HG03103 (cell line): ENCODE measurements around the gene TNFAIP8L2.

Source experiments
- ATAC-seq: cut with Tn5 transposase; IDR thresholded peaks from one replicate; pipeline ENCODE4 v1.9.1; 2021; ENCODE audit warnings: low read depth; ENCODE audit not compliant: unreplicated experiment

Gene TNFAIP8L2

DNA sequence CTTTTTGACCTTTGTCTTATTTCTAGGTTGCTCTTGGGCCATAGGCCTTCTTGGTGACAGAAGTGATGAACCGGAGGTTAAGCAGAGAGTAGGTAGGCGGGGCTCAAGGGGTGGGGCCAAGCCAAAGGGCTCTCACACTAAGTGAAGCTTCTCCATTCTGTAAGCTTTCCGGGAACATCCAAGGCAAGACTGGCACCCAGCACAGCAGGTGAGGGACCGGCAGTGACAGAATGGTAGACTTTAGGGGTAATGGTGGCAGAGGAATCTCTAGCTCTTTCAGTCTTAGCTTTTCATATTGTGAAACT, at the start of gene TNFAIP8L2:
TSS of gene TNFAIP8L2 (plus strand) at position 135 of the 305 bp plus-strand sequence. CDS start 2,049 bp downstream, outside the sequence.
- no peak for ATAC-seq

DNA sequence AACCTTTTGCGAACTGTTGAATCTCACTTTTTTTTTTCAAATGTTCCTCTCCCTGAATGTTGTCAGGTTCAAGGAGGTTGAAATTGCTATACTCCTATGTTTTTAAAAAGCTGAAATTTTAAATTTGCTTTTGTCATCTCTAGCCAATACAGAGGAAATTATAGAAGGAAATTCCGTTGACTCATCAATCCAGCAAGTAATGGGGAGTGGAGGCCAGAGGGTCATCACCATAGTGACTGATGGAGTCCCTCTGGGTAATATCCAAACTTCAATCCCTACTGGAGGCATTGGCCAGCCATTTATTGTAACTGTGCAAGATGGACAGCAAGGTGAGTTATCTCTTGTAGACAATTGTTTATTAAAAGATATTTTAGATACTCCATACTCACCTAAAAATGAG, 49.6 kb upstream of the TNFAIP8L2 start:
- no peak for ATAC-seq

DNA sequence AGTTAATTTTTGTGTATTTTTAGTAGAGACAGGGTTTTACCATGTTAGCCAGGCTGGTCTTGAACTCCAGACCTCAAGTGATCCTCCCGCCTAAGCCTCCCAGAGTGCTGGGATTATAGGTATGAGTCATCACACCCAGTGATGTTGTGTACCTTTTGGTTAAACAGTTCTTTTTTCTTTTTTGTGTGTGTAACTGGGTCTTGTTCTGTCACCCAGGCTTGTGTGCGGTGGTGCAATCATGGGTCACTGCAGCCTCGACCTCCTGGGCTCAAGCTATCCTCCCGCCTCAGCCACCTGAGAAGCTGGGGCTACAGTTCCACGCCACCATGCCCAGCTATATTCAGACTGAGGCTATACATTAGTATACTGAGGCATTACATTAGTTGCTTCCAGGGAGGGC, 48.1 kb upstream of the TNFAIP8L2 start:
- no peak for ATAC-seq

DNA sequence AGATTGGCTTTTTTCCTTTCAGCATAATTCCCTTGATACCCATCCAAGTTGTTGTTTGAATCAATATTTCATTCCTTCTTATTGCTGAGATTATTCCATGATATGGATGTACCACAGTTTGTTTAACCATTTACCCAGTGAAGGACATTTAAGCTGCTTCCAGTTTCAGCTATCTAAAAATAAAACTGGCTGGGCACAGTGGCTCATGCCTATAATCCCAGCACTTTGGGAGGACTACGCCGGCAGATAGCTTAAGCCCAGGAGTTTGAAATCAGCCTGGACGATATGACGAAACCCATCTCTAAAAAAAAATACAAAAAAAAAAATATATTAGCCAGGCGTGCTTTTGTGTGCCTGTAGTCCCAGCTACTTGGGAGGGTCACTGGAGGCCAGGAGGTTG, 42.6 kb upstream of the TNFAIP8L2 start:
- no peak for ATAC-seq

DNA sequence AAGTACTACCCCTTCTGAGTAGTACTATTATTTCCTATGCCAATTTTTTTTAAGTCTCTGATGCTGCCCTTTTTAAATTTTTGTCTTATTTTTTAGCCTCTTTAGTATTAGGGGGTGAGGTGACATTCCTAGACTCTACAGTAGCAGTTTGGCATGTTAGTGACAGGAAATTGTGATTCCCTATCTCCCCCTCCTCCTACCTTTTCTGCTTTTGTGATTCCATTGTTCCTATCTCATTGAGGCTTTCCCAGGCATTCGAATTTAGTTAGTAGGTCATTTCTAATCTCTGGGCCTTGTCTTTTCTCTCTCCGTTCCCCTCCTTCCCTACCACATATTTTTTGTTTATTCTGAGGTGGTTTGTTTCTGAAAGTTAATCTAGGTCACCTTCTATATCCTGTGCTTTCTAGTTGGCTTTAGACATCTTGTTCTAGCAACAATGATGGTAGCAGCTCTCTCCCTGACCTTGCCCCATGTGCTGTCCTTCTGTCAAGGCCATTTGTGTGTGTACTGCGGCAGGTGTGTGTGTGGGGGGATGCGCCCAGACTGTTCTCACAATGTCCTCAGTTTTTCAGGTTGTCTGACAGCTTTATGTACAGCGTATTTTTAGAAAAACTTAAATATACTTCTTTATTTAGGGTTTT, 31.6 kb upstream of the TNFAIP8L2 start:
- no peak for ATAC-seq

DNA sequence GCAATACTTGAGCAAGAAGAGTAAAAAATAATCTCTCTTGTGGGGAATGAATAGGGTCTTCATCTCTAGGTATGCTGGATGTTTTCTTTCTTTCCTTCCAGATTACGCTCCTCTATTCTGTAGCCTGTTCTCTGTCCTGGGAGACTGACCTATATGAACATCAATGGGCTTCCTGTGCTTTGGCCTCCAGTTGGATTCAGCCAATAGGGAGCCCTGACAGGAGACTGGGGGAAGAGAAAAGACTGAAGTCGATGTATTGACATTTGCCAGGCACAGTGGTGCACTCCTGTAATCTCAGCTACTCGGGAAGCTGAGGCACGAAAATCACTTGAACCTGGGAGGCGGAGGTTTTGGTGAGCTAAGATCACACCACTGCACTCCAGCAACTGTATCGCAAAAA, 27.6 kb upstream of the TNFAIP8L2 start:
- ATAC-seq = no peak

DNA sequence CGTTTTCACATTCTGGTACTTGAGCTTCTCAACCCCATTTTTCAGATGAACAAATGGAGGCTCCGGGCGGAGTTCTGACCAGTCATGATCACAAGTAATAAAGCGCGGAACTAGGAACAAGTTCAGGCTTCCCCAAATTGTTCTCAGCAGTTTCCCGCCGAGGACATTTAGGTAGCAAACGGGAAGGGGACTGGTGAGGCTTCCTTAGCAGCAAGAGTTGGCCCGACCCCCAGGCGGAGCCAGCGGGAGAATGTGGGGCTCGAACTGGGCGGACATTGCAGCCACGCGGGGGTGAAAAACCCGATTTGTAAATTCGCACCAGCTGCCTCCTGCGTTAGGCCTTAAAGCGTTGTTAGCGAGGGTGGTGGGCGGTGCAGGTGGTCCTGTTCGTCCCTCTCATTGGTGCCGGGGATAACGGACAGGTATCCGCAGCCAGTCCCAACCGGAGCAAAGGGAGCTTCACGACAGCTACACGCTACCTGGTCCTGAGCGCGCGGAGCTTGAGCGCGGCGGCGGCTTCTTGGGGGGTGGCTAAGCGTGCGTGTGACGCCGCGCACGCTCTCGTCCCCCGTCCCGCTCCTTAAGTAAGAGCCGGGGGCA, 25.4 kb upstream of the TNFAIP8L2 start:
- peak; percentile 70 for ATAC-seq

DNA sequence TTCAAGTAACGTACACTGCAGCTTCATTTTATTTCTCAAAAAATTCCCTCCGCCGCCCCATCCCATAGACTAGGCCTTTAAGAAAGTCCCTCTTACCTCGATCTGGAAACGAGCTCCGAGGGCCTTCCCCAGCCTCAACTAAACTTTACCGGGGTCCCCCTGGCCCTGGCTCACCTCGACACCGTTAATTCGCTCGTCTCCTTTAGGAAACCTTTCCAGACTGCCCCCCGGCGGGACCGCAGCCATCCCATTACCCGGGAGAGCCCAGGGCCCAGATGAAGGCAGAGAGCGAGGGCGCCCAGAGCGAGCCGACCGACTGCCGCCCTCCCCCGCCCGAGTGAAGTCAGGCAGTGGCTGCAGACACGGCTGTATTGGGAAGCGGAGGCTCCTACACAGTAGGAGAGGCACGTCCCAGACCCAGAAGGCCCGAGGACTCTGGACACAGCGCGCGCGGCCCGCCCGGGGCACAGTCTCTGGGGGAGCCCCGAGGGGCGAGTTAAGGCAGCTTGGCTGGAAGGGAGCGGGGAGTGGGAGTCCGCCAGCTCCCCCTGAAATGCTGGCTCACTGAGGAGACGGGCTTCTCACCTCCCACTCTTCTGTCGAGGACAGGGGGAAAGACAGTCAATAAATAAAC, 24.6 kb upstream of the TNFAIP8L2 start:
- no peak for ATAC-seq

DNA sequence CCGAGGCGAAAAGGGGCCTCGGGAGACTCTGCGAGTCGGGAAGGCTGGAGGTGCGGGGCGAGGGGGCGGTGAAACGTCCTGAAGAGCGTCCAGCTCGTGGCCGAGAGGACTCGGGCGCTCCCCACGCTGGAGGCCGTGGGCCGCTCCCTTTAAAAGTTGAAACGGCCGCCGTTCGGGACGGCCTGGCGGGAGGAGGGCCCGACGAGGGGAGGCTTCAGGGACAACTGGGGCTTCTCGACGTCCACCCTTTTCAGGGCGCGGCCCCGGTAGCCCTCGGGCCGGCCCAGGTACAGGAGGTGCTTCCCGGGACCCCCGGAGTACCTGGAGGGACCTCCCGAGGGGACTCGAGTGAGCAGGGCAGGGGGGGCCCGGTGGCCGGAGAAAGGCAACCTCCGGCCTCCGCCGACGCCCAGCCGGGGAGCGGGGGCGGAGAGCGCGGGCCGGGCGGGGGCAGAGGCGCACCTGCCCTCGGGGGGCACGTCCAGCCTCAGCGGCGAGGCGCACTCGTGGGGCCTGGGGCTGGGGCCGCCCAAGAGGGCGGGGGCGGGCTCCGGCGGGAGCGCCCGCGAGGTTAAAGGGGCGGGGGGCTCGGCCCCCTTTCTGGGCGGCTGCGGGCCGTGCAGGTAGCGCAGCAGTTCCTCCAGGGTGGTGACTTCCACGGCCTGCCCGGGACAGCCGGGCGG, 24.0 kb upstream of the TNFAIP8L2 start:
- no peak for ATAC-seq

DNA sequence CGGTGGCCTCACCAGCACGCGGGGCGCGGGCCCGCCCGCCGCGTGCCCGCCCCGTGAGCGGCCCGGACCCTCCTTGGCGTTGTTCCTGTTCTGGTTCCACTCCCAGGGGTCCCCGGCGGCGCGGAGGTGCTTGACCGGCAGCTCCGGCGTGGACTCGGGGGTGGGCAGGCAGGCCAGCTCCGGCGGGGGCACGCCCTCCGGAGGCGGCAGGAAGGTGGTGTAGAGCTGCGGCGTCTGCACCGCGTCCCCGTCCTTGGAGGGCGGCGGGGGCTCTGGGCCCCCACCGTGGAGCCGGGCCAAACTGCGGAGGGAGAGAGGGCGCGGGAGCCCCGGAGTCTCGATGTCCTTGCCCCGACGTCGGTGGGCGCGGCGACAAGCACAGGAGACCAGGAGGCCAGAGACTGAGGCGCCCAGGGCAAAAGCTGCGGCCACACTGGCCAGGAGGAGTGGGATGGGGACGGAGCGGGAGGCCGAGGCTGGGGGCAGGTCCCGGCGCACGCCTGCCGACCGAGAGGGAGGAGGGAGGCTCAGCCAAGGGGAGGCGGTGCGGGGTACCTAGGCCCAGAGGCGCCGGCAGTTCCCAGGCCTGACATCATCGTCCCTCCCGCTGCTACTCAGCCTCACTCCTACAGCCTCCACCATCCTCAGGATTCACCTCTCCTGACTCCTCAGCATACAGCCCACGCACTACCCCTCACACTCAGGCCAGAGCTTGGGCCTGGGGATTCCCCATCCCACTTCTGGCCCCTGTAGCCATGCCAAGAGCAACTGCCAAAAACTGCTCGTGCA, 23.2 kb upstream of the TNFAIP8L2 start:
- ATAC-seq = no peak

DNA sequence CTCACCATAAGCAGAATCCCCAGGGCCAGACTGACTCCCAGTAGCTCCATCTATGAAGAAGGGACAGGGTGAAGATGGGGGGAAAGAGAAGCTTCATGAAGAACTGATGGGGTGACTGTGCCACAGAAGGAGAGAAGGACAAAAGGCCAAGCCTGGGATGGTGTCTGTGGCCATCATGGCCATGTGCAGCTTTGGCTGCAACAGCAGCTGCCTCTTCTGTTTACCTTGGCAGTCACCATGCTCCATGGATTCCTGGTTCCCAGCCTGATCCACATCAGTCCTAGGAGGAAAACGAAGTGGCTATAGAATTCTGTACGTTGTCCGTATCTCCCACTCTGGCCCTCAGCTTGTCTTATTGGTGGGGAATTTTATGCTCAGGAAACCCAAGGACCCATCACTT, 22.1 kb upstream of the TNFAIP8L2 start:
- ATAC-seq = no peak

DNA sequence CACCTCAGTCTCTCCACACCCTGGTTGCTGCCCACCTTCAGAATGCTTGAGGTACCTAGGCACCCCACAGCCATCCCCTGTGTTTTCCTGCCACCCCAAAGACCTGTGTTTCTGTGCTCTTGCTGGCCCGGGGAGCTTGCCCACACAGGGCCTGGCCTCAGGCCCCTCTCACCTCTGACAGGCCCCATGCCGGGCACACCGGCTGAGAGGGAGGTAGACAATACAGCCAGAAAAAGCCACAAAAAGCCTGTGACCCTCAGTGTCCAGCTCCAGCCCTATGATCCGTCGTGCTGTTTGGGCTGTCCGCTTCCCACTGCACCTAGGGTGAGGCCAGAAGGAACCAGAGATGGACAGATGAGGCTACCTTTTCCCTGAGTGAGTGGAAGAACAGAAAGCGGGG, 21.5 kb upstream of the TNFAIP8L2 start:
- ATAC-seq = no peak

DNA sequence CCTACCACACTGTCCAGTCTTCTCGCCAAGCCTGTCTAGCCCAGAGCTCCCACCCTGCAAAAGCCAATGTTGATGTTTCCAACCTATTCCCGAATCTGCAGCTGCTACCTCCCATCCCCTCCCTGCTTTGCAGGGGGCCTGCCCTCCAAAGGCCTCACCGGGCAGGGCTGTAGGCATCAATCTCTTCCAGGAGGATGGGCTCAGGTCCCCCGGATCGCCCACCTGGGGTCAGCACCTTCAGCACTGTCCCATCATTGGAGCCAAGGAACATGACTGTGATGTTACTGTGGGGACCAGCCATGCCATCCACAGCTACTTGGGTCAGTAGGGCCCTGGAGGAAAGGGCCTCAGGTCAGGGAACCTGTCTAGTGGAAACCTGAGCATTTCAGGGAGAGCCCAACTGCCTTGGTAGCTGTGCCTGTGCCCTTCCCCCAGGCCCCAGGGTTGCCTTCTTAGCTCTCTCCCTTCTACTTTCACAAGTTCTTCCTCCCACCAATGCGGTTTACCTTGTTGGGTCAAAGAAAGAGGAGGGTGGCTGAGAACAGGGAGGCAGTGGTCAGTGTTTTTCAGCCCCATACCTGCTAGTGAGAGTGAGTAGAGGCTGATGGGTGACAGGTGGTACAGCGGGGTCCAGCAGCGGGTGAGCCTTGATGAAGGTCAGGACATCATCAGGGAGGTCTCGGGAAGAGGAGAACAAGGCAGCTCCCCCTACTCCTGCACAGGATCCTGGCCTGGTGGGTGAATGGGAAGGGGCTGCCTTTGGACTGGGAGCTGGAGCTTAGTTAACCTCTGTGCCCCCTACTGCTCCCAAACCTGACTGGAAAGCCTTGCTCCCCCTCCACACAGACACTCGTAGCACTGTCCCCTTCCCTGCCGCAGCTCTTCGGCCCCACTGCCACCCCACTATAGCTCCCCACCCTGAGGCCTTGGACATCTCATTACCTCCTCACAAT, 20.7 kb upstream of the TNFAIP8L2 start:
- no peak for ATAC-seq

DNA sequence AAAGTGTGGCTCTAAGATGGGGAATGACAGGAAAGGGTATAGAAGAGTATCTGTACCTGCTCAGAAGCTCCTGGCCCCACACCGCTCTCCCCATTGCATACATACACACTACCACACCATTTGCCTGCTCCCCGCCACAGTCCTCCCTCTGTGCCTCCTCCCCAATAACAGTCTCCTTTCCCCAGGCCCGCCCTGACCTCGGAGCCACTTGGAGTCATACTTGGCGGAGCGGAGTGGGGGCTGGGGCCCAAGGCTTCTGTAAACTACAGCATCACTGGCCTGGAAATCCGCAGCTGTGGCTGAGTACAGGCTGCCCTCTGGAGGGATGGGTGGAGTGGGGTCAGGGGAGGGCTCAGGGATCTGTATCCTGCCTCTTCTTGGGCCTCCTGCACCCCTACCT, 18.7 kb upstream of the TNFAIP8L2 start:
- no peak for ATAC-seq

DNA sequence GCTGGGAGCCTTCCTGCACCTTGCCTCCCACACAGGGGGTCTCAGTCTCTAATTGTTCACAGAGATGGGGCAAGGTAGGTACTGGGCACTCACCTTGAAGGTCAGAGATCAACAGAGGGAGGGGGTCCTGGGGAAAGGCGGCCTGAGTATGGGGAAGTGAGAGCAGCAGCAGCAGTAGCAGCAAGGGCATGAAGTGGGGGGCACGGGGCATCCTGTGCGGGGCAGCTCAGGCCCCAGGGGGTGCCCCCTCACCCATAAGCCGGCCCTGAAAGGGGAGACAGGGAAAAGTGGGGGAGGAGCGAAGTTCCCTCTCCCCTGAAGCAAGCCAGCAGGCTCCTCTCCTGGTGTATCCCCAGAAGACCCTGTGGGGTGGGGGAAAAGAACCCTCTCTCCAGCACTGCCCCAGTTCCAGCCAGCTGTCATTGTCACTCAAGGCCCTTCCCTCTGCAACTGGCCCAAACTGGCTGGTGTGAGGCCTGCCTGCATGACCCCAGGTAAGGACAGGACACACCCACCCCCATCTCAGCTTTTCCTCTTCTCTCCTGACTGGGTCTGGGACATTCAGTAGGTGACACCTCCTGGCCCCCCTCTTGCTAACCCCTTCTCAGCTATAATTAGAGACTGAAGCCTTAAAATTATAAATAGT, 13.9 kb upstream of the TNFAIP8L2 start:
- ATAC-seq = no peak

DNA sequence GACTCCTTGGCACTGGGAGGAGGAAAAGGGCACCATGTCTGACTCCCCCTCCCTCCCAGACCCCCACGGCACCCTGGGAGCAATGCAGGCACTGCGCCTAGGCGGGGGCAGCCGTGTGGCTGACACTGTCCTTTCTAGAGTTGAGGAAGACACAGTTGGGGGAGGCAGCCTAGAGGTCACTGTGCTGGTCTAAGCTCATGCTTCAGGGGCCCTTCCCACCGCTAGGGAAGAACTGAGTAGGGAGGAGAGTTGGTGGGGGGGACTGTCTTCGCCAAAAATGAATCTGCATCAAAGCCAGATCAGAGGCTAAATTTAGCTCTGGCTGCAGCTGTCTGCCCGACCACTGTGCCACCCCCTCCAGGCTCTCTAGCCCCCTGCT, 13.4 kb upstream of the TNFAIP8L2 start:
- no peak for ATAC-seq

DNA sequence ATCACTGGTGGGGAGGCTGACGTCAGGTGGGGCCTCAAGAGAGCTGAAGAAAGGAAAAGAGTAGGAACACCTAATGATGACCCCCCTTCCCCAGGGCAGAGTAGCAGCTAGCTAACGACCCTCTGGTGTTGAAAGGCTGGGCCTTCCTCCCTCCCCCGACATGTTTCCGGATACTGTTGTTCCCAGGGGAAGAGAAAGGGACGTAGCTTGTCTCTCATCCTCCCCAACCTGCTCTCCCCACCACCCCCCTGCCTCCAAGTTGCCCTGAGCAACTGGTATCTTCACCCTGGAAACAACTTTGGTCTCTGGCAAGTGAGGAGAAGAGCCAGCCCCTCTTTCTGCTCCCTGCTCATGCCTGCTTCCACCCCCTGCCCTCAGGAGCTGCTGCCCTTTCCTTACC, 12.5 kb upstream of the TNFAIP8L2 start:
- no peak for ATAC-seq

DNA sequence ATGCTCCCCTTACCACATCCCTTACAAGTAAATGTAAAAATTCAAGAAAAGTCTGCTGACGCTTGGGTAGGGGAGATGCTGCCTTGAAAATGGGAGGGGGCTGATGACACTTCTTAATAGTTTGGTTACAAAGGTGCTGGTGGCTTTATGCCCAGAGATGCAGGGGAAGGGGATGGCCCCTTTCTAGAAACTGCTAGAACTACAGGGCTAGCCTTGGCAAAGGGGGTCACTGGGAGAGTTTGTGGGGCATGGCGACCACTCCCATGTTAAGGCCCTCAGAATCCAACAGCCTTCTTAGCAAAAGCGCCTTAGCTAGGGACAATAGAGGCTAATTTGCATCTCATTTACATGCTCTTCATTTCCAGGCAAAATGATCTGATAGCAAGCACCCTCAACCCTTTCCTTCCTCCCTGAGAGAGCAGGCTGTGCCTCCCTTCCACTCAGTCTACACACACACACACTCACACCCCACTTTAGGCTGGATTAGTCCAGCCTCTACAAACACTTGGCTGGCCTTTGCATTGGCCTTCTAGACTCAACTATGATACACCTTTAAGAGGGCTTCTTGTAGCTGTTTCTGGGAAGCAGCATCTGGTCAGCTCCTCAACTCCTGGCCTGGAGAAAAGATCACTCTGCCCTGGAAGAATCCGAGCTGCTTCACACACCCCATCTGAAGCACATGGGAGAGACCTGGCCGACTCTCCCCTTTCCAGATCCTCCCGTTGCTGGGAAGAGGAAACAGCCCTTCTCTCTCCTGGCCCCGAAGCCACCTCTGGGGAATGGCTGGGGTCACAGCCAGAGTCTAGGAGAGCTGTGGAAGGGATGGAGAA, 11.8 kb upstream of the TNFAIP8L2 start:
- no peak for ATAC-seq
